A549 treated with RU486 at 1 μM for 4 hours (cell line): ENCODE results near the gene LINC01488. TPM values are rescaled to one million over a fixed set of nuclear protein-coding genes. Genes with fewer than 3 reads are reported as not detected.

Experiments used
- total RNA-seq: library from RNA; stranded (reverse); fragments of 200-300 nt; extraction: Qiagen RNA extraction; gene quantifications from 5 replicates; pipeline ENCODE4 v1.2.3, GENCODE V29; 2022; ENCODE audit warnings: low read depth

LINC01488 gene
- total RNA-seq, result not detected in 5 replicates

GRCh38 chr11:69481393-69481844 lies at the start of gene LINC01488:
Gene LINC01488, plus strand, starts transcription at chr11:69481663.

Other genes with a start within 250 kb of the LINC01488 start
- 92.4 to 111 TPM (median 104 TPM) in 5 replicates for gene MYEOV, start 187.5 kb upstream of the LINC01488 start, total RNA-seq
- 169 to 243 TPM (median 189 TPM) in 5 replicates for gene CCND1, start 159.5 kb downstream of the LINC01488 start, total RNA-seq
- 28.1 to 32.9 TPM (median 31.7 TPM) in 5 replicates for gene LTO1, start 193.7 kb downstream of the LINC01488 start, total RNA-seq
- gene FGF19, start 222.4 kb downstream of the LINC01488 start, total RNA-seq, result 0.09 to 0.12 TPM in 2 of 5 replicates, not detected in the others